Activated CD8-positive, alpha-beta T cell treated with anti-CD3 and anti-CD28 coated beads for 36 hours (primary cell): Measurements from ENCODE around the gene OR8H1. TPM values are rescaled to one million over a fixed set of nuclear protein-coding genes. Genes with fewer than 3 reads are reported as not detected.

ENCODE experiments used
- ATAC-seq: fragments of 200-7000 bp; cut with Tn5 transposase; one replicate; pipeline ENCODE4 v1.10.0; 2021; ENCODE audit warnings: mild to moderate bottlenecking, moderate library complexity
- CTCF ChIA-PET: fragments of 350-600 bp; sonication (Branson Sonifier 250); formaldehyde crosslinking; loops from one replicate; lab custom pipeline; 2021; ENCODE audit warnings: antibody characterized with exemption; lab: Charles Lee
- POLR2A ChIA-PET: fragments of 350-600 bp; sonication (Branson Sonifier 250); formaldehyde crosslinking; loops from one replicate; lab custom pipeline; 2021; ENCODE audit warnings: antibody characterized with exemption; lab: Charles Lee
- DNase-seq: peaks from one replicate; pipeline ENCODE4 v3.0.0-alpha.2; 2020
- H3K27ac Mint-ChIP-seq: one replicate; pipeline ENCODE4 v1.8.0; 2021; ENCODE audit warnings: mild to moderate bottlenecking, mixed read lengths
- H3K27me3 Mint-ChIP-seq: one replicate; pipeline ENCODE4 v1.8.0; 2021; ENCODE audit warnings: mixed read lengths
- H3K36me3 Mint-ChIP-seq: one replicate; pipeline ENCODE4 v1.8.0; 2021; ENCODE audit warnings: low read depth, mixed read lengths
- H3K4me1 Mint-ChIP-seq: one replicate; pipeline ENCODE4 v1.8.0; 2021; ENCODE audit warnings: low read depth, mixed read lengths
- H3K4me3 Mint-ChIP-seq: one replicate; pipeline ENCODE4 v1.8.0; 2021; ENCODE audit warnings: mild to moderate bottlenecking, moderate library complexity, mixed read lengths
- H3K9me3 Mint-ChIP-seq: one replicate; pipeline ENCODE4 v1.8.0; 2021; ENCODE audit warnings: mixed read lengths
- intact Hi-C: fragments of 100-400 bp; cut with micrococcal nuclease; formaldehyde crosslinking; loops from one replicate; pipeline ENCODE4 v1.10.0; 2022
- total RNA-seq, 2 experiments: library from RNA; stranded (reverse); gene quantifications; one replicate each; pipeline ENCODE4 v1.2.3, GENCODE V29; 2021
- TF ChIP-seq, protein P1 (sequence below): fragments of 200-600 bp; IDR thresholded peaks from one replicate; pipeline ENCODE4 v1.8.0; 2022; ENCODE audit warnings: antibody characterized with exemption, mild to moderate bottlenecking

The OR8H1 gene
- total RNA-seq, 2 experiments from 2014 or later = not detected

DNA sequence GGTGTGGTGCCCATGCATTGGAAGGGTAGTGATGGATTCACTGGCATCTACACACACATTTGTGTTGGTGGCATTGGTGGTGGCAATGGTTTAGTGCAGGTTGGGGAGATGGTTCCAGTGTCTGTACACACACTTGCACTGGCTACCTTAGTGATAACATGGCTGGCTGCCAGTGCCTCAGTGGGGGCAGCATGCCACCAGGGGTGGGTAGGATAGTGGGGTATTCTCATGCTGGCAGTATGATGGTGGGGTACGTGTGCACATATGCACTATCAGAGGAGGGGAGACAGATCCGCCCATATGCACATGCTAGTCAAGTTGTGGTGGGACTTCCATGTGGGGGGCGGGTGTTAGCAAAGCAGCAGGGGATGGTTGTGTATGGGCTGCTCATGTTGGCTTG is 15.8 kb upstream of the OR8H1 start:
- no peaks in the 10 kb centered on the region for H3K27me3 Mint-ChIP-seq

DNA sequence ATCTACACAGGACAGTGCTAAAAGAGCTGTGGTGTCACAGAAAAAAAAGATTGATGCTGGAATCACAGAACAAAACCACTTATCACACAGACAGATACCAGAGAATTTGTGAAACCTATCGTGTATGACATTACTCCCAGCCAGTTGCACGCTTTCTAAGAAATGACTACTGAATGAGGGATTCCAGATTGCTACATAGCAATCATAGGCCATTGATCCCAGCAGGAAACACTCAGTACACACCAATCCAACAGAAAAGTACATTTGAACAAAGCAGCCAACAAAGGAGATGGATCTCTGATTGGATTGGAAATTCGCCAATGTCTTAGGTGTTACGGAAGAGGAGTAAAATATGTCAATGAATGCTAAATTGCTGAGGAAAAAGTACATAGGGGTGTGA is 4.8 kb upstream of the OR8H1 start:
- Mint-ChIP-seq H3K36me3 (no peaks in the 10 kb centered on the region), H3K4me3 (no peak overlapping the region), H3K9me3 (peaks cover 10% of the 10 kb centered on the region), H3K4me1 (no peaks in the 10 kb centered on the region), H3K27me3 (no peaks in the 10 kb centered on the region), H3K27ac (no peak overlapping the region)
- intact Hi-C loops = no loop called here
- ATAC-seq (no peak), DNase-seq (no peak)
- ChIA-PET POLR2A (no interaction called here), CTCF (no interaction called here)
- TF ChIP-seq, protein P1, sequence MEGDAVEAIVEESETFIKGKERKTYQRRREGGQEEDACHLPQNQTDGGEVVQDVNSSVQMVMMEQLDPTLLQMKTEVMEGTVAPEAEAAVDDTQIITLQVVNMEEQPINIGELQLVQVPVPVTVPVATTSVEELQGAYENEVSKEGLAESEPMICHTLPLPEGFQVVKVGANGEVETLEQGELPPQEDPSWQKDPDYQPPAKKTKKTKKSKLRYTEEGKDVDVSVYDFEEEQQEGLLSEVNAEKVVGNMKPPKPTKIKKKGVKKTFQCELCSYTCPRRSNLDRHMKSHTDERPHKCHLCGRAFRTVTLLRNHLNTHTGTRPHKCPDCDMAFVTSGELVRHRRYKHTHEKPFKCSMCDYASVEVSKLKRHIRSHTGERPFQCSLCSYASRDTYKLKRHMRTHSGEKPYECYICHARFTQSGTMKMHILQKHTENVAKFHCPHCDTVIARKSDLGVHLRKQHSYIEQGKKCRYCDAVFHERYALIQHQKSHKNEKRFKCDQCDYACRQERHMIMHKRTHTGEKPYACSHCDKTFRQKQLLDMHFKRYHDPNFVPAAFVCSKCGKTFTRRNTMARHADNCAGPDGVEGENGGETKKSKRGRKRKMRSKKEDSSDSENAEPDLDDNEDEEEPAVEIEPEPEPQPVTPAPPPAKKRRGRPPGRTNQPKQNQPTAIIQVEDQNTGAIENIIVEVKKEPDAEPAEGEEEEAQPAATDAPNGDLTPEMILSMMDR = no peak

More for the DNA sequence above, 15.8 kb upstream of the OR8H1 start:
- peaks cover 43% of the 10 kb centered on the region for H3K9me3 Mint-ChIP-seq
- ATAC-seq = no peak
- no peaks in the 10 kb centered on the region for H3K36me3 Mint-ChIP-seq
- TF ChIP-seq, protein P1 = no peak
- CTCF ChIA-PET = no interaction called here
- DNase-seq = no peak
- no peak overlapping the region for H3K27ac Mint-ChIP-seq
- H3K4me1 Mint-ChIP-seq = no peaks in the 10 kb centered on the region
- no peak overlapping the region for H3K4me3 Mint-ChIP-seq
- intact Hi-C loops = no loop called here
- POLR2A ChIA-PET = no interaction called here

DNA sequence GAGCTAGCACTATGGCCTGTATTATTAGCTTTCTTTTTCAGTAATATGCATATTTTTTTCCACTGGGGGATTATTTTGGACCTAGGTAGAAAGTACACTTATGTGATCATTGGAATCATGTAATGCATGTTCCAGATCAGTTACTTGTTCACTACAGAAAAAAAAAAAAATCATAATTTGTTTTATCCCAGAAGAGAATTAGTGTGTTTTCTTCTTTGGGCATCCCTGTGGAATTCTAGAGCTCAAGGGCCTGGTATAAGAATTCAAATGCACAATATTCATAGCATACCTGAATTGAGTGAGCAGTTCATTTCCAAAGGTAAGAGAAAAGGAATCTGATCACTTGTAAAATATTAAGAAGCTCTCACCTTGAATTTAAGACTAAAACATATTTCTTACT is 18.2 kb downstream of the OR8H1 start, which contains the start of gene OR5T1:
OR5T1 (plus strand) TSS at position 301 of the 400 bp plus-strand sequence. CDS start 1,485 bp downstream, outside the sequence.
- intact Hi-C loops = no loop called here
- TF ChIP-seq, protein P1 = no peak
- no peaks in the 10 kb centered on the region for H3K27me3 Mint-ChIP-seq
- DNase-seq (no peak), ATAC-seq (no peak)
- peaks cover 9% of the 10 kb centered on the region for H3K9me3 Mint-ChIP-seq
- ChIA-PET CTCF (interaction anchor here (0.8 kb wide), 1 partner anchor 11 kb away, joined by 3 read pairs; no protein-coding TSS in a partner anchor), POLR2A (no interaction called here)
- H3K4me3 Mint-ChIP-seq = no peak within 1 kb of the TSS
- H3K36me3 Mint-ChIP-seq = no peaks in the 10 kb centered on the region
- no peak within 1 kb of the TSS for H3K27ac Mint-ChIP-seq
- H3K4me1 Mint-ChIP-seq = no peaks in the 10 kb centered on the region

- ChIA-PET POLR2A (no interaction called here), CTCF (no interaction called here)
- Mint-ChIP-seq H3K9me3 (peaks cover 11% of the 10 kb centered on the region), H3K36me3 (no peaks in the 10 kb centered on the region), H3K27me3 (no peaks in the 10 kb centered on the region), H3K27ac (no peak overlapping the region), H3K4me1 (no peaks in the 10 kb centered on the region), H3K4me3 (no peak overlapping the region)
- intact Hi-C loops = no loop called here
- DNase-seq (no peak), ATAC-seq (no peak)
- TF ChIP-seq, protein P1 = no peak
Observed at GRCh38 chr11:56271092-56271491, 21.0 kb downstream of the OR8H1 start.

- DNase-seq = no peak
- Mint-ChIP-seq H3K27me3 (no peaks in the 10 kb centered on the region), H3K36me3 (no peaks in the 10 kb centered on the region), H3K4me1 (no peaks in the 10 kb centered on the region), H3K9me3 (peaks cover 14% of the 10 kb centered on the region), H3K27ac (no peak within 1 kb of the TSS), H3K4me3 (no peak within 1 kb of the TSS)
- TF ChIP-seq, protein P1 = no peak
- ChIA-PET POLR2A (no interaction called here), CTCF (no interaction called here)
- intact Hi-C loops = no loop called here
- ATAC-seq = no peak
Observed at GRCh38 chr11:56251954-56252353, 40.1 kb downstream of the OR8H1 start, which contains the start of gene OR5T3. Gene OR5T3, plus strand, starts transcription at chr11:56252254. Its CDS starts 0 bp downstream, at chr11:56252254.

Other genes starting within 250 kb of the OR8H1 start
- gene OR8I2, start 198.9 kb downstream of the OR8H1 start, total RNA-seq = not detected
- not detected for gene OR8H2, start 188.6 kb downstream of the OR8H1 start, total RNA-seq
- gene OR8H3, start 169.9 kb downstream of the OR8H1 start, total RNA-seq = not detected
- not detected for gene OR8J3, start 152.1 kb downstream of the OR8H1 start, total RNA-seq
- gene OR8K5, start 131.9 kb downstream of the OR8H1 start, total RNA-seq = not detected
- not detected for gene OR5J2, start 115.6 kb downstream of the OR8H1 start, total RNA-seq
- not detected for gene OR5T2, start 58.0 kb downstream of the OR8H1 start, total RNA-seq
- gene OR5T3, start 40.0 kb downstream of the OR8H1 start, total RNA-seq = not detected
- not detected for gene OR5T1, start 18.1 kb downstream of the OR8H1 start, total RNA-seq
- not detected for gene OR8K3, start 22.9 kb upstream of the OR8H1 start, total RNA-seq
- gene OR8K1, start 53.8 kb upstream of the OR8H1 start, total RNA-seq = not detected
- not detected for gene OR8J1, start 62.0 kb upstream of the OR8H1 start, total RNA-seq
- not detected for gene OR8U1, start 83.4 kb upstream of the OR8H1 start, total RNA-seq
- not detected for gene OR5AL1, start 120.4 kb upstream of the OR8H1 start, total RNA-seq
- not detected for gene OR5M3, start 181.1 kb upstream of the OR8H1 start, total RNA-seq
- gene OR5M8, start 199.1 kb upstream of the OR8H1 start, total RNA-seq = not detected